DMS53 treated with DMSO at 0.1 percent for 48 hours (cell line): ENCODE results near the gene MEGF6.
A peak's percentile ranks its signal among the peaks of the same experiment; 100 is the strongest.
"Not testable (repeated sequence)": the region's sequence is repeated elsewhere in the genome, so short reads cannot be mapped to it uniquely, and the experiment has no call there.

ENCODE experiments used
- DNase-seq: peaks from one replicate; lab custom pipeline; 2025; ENCODE audit not compliant: unreplicated experiment; lab: John Stamatoyannopoulos, UW

The MEGF6 gene

GRCh38 chr1:3575515-3575914 lies 35.8 kb downstream of the MEGF6 start:
- not testable (repeated sequence) for DNase-seq

- no peak for DNase-seq
These were observed 37.8 kb downstream of the MEGF6 start for GRCh38 chr1:3573500-3573899.

GRCh38 chr1:3572638-3573037 lies 38.7 kb downstream of the MEGF6 start:
- not testable (repeated sequence) for DNase-seq

- DNase-seq, result no peak
These were observed 40.0 kb downstream of the MEGF6 start for GRCh38 chr1:3571263-3571662.

GRCh38 chr1:3570066-3570986 lies 41.0 kb downstream of the MEGF6 start:
- DNase-seq, result no peak

- no peak for DNase-seq
These were observed 41.9 kb downstream of the MEGF6 start for GRCh38 chr1:3569436-3569835.

GRCh38 chr1:3568815-3569435 lies 42.4 kb downstream of the MEGF6 start:
- DNase-seq, result no peak

GRCh38 chr1:3566951-3567804 lies 44.1 kb downstream of the MEGF6 start:
- no peak for DNase-seq

- DNase-seq, result no peak
These were observed 45.1 kb downstream of the MEGF6 start for GRCh38 chr1:3566003-3566885.

- DNase-seq, result peak; percentile 13
These were observed 46.1 kb downstream of the MEGF6 start for GRCh38 chr1:3564921-3565831.

- DNase-seq, result no peak
These were observed 47.7 kb downstream of the MEGF6 start for GRCh38 chr1:3563610-3564009.

- no peak for DNase-seq
These were observed 48.2 kb downstream of the MEGF6 start for GRCh38 chr1:3563125-3563524.

GRCh38 chr1:3562712-3563111 lies 48.6 kb downstream of the MEGF6 start:
- DNase-seq, result no peak

GRCh38 chr1:3561702-3562101 lies 49.6 kb downstream of the MEGF6 start:
- no peak for DNase-seq

GRCh38 chr1:3560981-3561380 lies 50.3 kb downstream of the MEGF6 start:
- no peak for DNase-seq

- no peak for DNase-seq
These were observed 50.9 kb downstream of the MEGF6 start for GRCh38 chr1:3560251-3560871.

- DNase-seq, result no peak
These were observed 53.1 kb downstream of the MEGF6 start for GRCh38 chr1:3558036-3558726.

- no peak for DNase-seq
These were observed 53.9 kb downstream of the MEGF6 start for GRCh38 chr1:3557366-3557765.
